Measurements from ENCODE around the gene WBP1L.
"Not testable (repeated sequence)": the region's sequence is repeated elsewhere in the genome, so short reads cannot be mapped to it uniquely, and the experiment has no call there.

The WBP1L gene

DNA sequence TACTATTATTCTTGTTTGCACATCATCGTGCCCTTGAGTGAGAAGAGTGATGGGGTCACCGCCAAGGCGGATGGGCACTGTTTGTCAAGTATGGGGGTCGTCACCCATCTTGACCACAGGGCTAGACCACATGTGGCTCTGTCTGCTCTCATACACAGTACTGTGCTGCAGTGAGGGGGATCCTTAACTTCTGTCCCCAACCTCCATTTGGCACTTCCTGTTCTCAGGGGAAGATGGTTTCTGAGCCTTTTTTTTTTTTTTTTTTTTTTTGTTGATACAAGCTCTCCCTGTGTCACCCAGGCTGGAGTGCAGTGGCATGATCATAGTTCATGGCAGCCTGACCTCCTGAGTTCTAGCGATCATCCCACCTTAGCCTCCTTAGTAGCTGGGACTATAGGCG, 13.6 kb downstream of the WBP1L start:
- DNase-seq (ENCODE audit: low read depth) = no peak
- no peak overlapping the region for H3K4me3 ChIP-seq (ENCODE audit: low read depth, low read length)
- TF ChIP-seq, protein P1, sequence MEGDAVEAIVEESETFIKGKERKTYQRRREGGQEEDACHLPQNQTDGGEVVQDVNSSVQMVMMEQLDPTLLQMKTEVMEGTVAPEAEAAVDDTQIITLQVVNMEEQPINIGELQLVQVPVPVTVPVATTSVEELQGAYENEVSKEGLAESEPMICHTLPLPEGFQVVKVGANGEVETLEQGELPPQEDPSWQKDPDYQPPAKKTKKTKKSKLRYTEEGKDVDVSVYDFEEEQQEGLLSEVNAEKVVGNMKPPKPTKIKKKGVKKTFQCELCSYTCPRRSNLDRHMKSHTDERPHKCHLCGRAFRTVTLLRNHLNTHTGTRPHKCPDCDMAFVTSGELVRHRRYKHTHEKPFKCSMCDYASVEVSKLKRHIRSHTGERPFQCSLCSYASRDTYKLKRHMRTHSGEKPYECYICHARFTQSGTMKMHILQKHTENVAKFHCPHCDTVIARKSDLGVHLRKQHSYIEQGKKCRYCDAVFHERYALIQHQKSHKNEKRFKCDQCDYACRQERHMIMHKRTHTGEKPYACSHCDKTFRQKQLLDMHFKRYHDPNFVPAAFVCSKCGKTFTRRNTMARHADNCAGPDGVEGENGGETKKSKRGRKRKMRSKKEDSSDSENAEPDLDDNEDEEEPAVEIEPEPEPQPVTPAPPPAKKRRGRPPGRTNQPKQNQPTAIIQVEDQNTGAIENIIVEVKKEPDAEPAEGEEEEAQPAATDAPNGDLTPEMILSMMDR (IDR thresholded peaks at IDR 0.05; ENCODE audit: control insufficient read depth, extremely low read depth, insufficient read depth) = no peak

- H3K4me3 ChIP-seq (ENCODE audit: low read depth, low read length) = no peak overlapping the region
These were observed 14.6 kb downstream of the WBP1L start for GRCh38 chr10:102758240-102758932.

DNA sequence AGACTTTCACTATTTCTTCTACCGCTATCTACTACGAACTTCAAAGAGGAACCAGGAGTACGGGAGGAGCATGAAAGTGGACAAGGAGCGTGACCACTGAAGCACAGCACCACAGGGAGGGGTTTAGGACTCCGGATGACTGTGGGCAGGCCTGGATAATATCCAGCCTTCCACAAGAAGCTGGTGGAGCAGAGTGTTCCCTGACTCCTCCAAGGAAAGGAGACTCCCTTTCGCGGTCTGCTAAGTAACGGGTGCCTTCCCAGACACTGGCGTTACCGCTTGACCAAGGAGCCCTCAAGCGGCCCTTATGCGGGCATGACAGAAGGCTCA, 15.2 kb downstream of the WBP1L start:
- H3K4me3 ChIP-seq (ENCODE audit: low read depth, low read length) = not testable (repeated sequence)

More at GRCh38 chr10:102758240-102758932, 14.6 kb downstream of the WBP1L start:
- TF ChIP-seq, protein P1 (IDR thresholded peaks at IDR 0.05; ENCODE audit: control insufficient read depth, extremely low read depth, insufficient read depth) = no peak
- no peak for DNase-seq (ENCODE audit: low read depth)

GRCh38 chr10:102759497-102760210, 15.9 kb downstream of the WBP1L start:
- TF ChIP-seq, protein P1 (IDR thresholded peaks at IDR 0.05; ENCODE audit: control insufficient read depth, extremely low read depth, insufficient read depth) = no peak
- no peak for DNase-seq (ENCODE audit: low read depth)
- no peak overlapping the region for H3K4me3 ChIP-seq (ENCODE audit: low read depth, low read length)

More for the DNA sequence above, 15.2 kb downstream of the WBP1L start:
- DNase-seq (ENCODE audit: low read depth) = not testable (repeated sequence)

DNA sequence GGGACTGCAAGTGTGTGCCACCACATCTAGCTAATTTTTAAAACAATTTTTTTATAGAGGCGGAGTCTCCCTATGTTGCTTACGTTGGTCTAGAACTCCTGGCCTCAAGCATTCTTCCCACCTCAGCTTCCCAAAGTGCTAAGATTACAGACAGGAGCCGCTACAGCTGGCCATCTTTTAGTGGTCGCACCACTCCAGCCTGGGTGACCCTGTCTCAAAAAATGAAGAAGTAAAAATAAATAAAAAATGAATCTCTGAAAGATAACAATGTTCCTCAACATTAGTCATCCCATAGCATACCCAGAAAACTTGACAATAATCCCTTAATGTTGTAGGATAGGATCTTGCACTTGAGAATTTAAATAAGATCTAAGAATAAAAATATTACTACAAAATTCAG, 18.2 kb downstream of the WBP1L start:
- H3K4me3 ChIP-seq (ENCODE audit: low read depth, low read length) = no peak overlapping the region
- DNase-seq (ENCODE audit: low read depth) = no peak
- TF ChIP-seq, protein P1 (IDR thresholded peaks at IDR 0.05; ENCODE audit: control insufficient read depth, extremely low read depth, insufficient read depth) = no peak

GRCh38 chr10:102762401-102763015, 18.8 kb downstream of the WBP1L start:
- H3K4me3 ChIP-seq (ENCODE audit: low read depth, low read length) = no peak overlapping the region
- TF ChIP-seq, protein P1 (IDR thresholded peaks at IDR 0.05; ENCODE audit: control insufficient read depth, extremely low read depth, insufficient read depth) = no peak
- DNase-seq (ENCODE audit: low read depth) = no peak

GRCh38 chr10:102763037-102763607, 19.4 kb downstream of the WBP1L start:
- no peak overlapping the region for H3K4me3 ChIP-seq (ENCODE audit: low read depth, low read length)
- TF ChIP-seq, protein P1 (IDR thresholded peaks at IDR 0.05; ENCODE audit: control insufficient read depth, extremely low read depth, insufficient read depth) = no peak
- DNase-seq (ENCODE audit: low read depth) = no peak
